Neural cell (in vitro differentiated cells): ENCODE data around the gene MAMSTR. TPM values are rescaled to one million over a fixed set of nuclear protein-coding genes. Genes with fewer than 3 reads are reported as not detected.
"Not testable (repeated sequence)": the region's sequence is repeated elsewhere in the genome, so short reads cannot be mapped to it uniquely, and the experiment has no call there.

Experiments
- H2AFZ ChIP-seq: fragments of 200-600, 300-800 bp; sonication (generic), shearing (Covaris generic); 2 replicates; pipeline ENCODE4 v1.6.0; 2014; ENCODE audit warnings: low read depth, mild to moderate bottlenecking, antibody characterized with exemption, low read length, moderate library complexity
- H3F3A ChIP-seq: fragments of 200-600 bp; shearing (Covaris generic); 2 replicates; pipeline ENCODE4 v1.6.1; 2016; ENCODE audit warnings: mild to moderate bottlenecking, moderate library complexity, mixed read lengths, antibody characterized with exemption, low read length; ENCODE audit not compliant: insufficient read depth, poor library complexity, severe bottlenecking
- H3K27ac ChIP-seq: fragments of 200-600, 300-800 bp; sonication (generic), shearing (Covaris generic); 2 replicates; pipeline ENCODE4 v1.5.1; 2014; ENCODE audit warnings: mild to moderate bottlenecking, low read length, moderate library complexity
- H3K27me3 ChIP-seq: fragments of 300-800, 200-600 bp; sonication (generic), shearing (Covaris generic); 2 replicates; pipeline ENCODE4 v1.6.0; 2014; ENCODE audit warnings: mild to moderate bottlenecking, low read depth, low read length, moderate library complexity; ENCODE audit not compliant: insufficient read depth
- H3K36me3 ChIP-seq: fragments of 300-800, 200-600 bp; sonication (generic), shearing (Covaris generic); 2 replicates; pipeline ENCODE4 v1.5.1; 2014; ENCODE audit warnings: mild to moderate bottlenecking, antibody characterized with exemption, low read length, moderate library complexity; ENCODE audit not compliant: insufficient read depth
- H3K4me2 ChIP-seq: fragments of 300-800, 200-600 bp; sonication (generic), shearing (Covaris generic); 2 replicates; pipeline ENCODE4 v1.6.0; 2014; ENCODE audit warnings: mild to moderate bottlenecking, low read length
- H3K4me3 ChIP-seq: fragments of 300-800, 200-600 bp; sonication (generic), shearing (Covaris generic); 2 replicates; pipeline ENCODE4 v1.5.1; 2014; ENCODE audit warnings: mild to moderate bottlenecking, low read length, moderate library complexity
- H3K79me2 ChIP-seq: fragments of 200-600 bp; shearing (Covaris generic); replicated peaks from 2 replicates; pipeline ENCODE4 v1.6.0; 2014; ENCODE audit warnings: mild to moderate bottlenecking, low read length, moderate library complexity; ENCODE audit not compliant: insufficient read depth
- H3K9ac ChIP-seq: fragments of 300-800, 200-600 bp; sonication (generic), shearing (Covaris generic); 2 replicates; pipeline ENCODE4 v1.6.1; 2016; ENCODE audit warnings: mild to moderate bottlenecking, low read length, mixed read lengths
- H3K9me2 ChIP-seq: fragments of 200-600 bp; shearing (Covaris generic); 2 replicates; pipeline ENCODE4 v1.6.1; 2016; ENCODE audit warnings: mild to moderate bottlenecking, low read length, mixed read lengths; ENCODE audit not compliant: insufficient read depth
- H3K9me3 ChIP-seq: fragments of 200-600, 300-800 bp; sonication (generic), shearing (Covaris generic); 2 replicates; pipeline ENCODE4 v1.6.1; 2016; ENCODE audit warnings: mild to moderate bottlenecking, mixed run types, low read length, moderate library complexity, mixed read lengths
- H4K20me1 ChIP-seq: fragments of 200-600 bp; shearing (Covaris generic); 2 replicates; pipeline ENCODE4 v1.6.1; 2016; ENCODE audit warnings: mild to moderate bottlenecking, mixed run types; ENCODE audit not compliant: insufficient read depth
- EP300 ChIP-seq: fragments of 450-650 bp; conservative IDR thresholded peaks from 2 replicates; pipeline ENCODE4 v1.6.1; 2014; ENCODE audit warnings: antibody characterized with exemption, mild to moderate bottlenecking, moderate library complexity; ENCODE audit not compliant: poor library complexity, severe bottlenecking
- EZH2 ChIP-seq: fragments of 200-600, 300-800 bp; shearing (Covaris generic), sonication (generic); IDR thresholded peaks from 2 replicates; pipeline ENCODE4 v1.6.1; 2014; ENCODE audit warnings: antibody characterized with exemption, low read length, borderline replicate concordance, mild to moderate bottlenecking; ENCODE audit not compliant: insufficient read depth, poor library complexity, severe bottlenecking
- MXI1 ChIP-seq: fragments of 450-650 bp; conservative IDR thresholded peaks from 2 replicates; pipeline ENCODE4 v1.6.1; 2014; ENCODE audit warnings: antibody characterized with exemption, mild to moderate bottlenecking; ENCODE audit not compliant: poor library complexity, severe bottlenecking
- POLR2AphosphoS5 ChIP-seq: IDR thresholded peaks from 2 replicates; pipeline ENCODE4 v1.6.1; 2012
- RAD21 ChIP-seq: fragments of 450-650 bp; conservative IDR thresholded peaks from 2 replicates; pipeline ENCODE4 v1.6.1; 2014; ENCODE audit warnings: antibody characterized with exemption, mild to moderate bottlenecking, moderate library complexity
- SMC3 ChIP-seq: fragments of 450-650 bp; conservative IDR thresholded peaks from 2 replicates; pipeline ENCODE4 v1.6.1; 2014; ENCODE audit warnings: antibody characterized with exemption, mild to moderate bottlenecking, moderate library complexity; ENCODE audit not compliant: poor library complexity
- TAF1 ChIP-seq: IDR thresholded peaks from 2 replicates; pipeline ENCODE4 v1.6.1; 2012; ENCODE audit warnings: low read depth
- polyA plus RNA-seq: library from polyadenylated mRNA; depleted of rRNA; stranded (reverse); fragments of >200 nt; gene quantifications from 2 replicates; pipeline ENCODE4 v1.2.3, GENCODE V29; 2014
- TF ChIP-seq, protein P1 (sequence below): fragments of 450-650 bp; IDR thresholded peaks from 2 replicates; pipeline ENCODE4 v1.5.1; 2014; ENCODE audit warnings: antibody characterized with exemption, mild to moderate bottlenecking, moderate library complexity; ENCODE audit not compliant: poor library complexity, severe bottlenecking
- TF ChIP-seq, protein P2 (sequence below): IDR thresholded peaks from 2 replicates; pipeline ENCODE4 v1.6.1; 2012; ENCODE audit warnings: borderline replicate concordance

MAMSTR gene
- polyA plus RNA-seq, 1 donor from 2014 or later, result 0.36 TPM

DNA sequence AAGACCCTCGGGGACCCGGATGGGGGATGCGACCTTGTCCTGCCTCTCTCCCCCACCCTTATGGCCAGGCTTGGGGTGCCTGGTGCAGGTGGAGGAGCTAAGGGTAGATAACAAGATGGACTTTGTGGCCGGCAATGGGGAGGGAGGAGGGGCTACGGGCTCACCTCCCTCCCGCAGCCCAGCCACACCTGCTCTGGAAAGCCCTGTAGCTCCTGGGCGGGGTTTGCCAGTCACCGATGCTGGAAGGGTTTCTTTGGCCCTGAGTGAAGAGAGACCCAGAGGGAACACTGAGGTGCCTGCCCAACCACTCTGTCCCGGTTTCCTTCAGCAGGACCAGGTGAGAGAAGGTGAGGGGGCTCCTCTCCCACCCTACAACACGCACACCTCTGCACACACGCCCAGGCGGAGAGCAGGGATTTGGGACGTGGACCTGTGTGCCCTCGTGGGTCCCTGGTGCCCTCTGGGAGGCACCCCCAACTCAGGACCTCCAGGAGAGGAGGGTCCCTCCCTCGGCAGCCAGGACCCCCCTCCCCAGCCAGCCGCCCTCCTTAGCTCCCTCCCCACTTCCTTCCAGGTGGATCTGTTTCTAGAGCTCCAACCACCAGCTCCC is 23.7 kb downstream of the MAMSTR start, which contains the start of gene FUT2:
Gene FUT2 (plus strand): TSS at position 229 of the 610 bp plus-strand sequence. CDS start 6,986 bp downstream, outside the sequence.
- no peaks in the 10 kb centered on the region for H4K20me1 ChIP-seq
- no peaks in the 10 kb centered on the region for H3K9me3 ChIP-seq
- H3K27ac ChIP-seq, result no peak within 1 kb of the TSS
- no peaks in the 10 kb centered on the region for H3K9me2 ChIP-seq
- peaks cover 17% of the 10 kb centered on the region for H3K27me3 ChIP-seq
- no peak within 1 kb of the TSS for H2AFZ ChIP-seq
- H3K4me2 ChIP-seq, result no peak within 1 kb of the TSS
- no peak within 1 kb of the TSS for H3K4me3 ChIP-seq
- no peak within 1 kb of the TSS for H3K9ac ChIP-seq
- H3F3A ChIP-seq, result no peaks in the 10 kb centered on the region
- TF ChIP-seq RAD21 (no peak), EZH2 (no peak), MXI1 (no peak), TAF1 (no peak), POLR2AphosphoS5 (no peak), SMC3 (no peak)
- TF ChIP-seq, protein P1, sequence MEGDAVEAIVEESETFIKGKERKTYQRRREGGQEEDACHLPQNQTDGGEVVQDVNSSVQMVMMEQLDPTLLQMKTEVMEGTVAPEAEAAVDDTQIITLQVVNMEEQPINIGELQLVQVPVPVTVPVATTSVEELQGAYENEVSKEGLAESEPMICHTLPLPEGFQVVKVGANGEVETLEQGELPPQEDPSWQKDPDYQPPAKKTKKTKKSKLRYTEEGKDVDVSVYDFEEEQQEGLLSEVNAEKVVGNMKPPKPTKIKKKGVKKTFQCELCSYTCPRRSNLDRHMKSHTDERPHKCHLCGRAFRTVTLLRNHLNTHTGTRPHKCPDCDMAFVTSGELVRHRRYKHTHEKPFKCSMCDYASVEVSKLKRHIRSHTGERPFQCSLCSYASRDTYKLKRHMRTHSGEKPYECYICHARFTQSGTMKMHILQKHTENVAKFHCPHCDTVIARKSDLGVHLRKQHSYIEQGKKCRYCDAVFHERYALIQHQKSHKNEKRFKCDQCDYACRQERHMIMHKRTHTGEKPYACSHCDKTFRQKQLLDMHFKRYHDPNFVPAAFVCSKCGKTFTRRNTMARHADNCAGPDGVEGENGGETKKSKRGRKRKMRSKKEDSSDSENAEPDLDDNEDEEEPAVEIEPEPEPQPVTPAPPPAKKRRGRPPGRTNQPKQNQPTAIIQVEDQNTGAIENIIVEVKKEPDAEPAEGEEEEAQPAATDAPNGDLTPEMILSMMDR, result no peak
- no peaks in the 10 kb centered on the region for H3K36me3 ChIP-seq
- H3K79me2 ChIP-seq, result no peaks in the 10 kb centered on the region

DNA sequence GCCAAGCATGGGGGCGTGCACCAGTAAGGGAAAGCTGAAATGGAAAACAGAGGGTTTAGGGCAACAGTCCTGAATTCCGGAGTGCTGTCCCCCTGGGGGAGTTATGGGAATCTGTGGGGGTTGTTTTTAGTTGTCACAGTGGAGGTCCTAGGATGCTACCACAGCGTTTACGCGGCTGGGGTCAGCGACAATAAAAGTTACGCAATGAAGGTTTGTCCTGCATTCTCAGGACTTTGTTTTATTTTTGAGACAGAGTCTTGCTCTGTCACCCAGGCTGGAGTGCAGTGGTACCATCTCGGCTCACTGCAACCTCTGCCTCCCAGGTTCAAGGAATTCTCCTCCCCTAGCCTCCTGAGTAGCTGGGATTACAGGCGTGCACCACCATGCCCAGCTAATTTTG is 25.9 kb downstream of the MAMSTR start:
- H3K9ac ChIP-seq, H3K27ac ChIP-seq, H3K9me2 ChIP-seq, H3K4me3 ChIP-seq, H3K9me3 ChIP-seq, H4K20me1 ChIP-seq, H3K4me2 ChIP-seq, H3F3A ChIP-seq, H3K36me3 ChIP-seq, H2AFZ ChIP-seq, H3K79me2 ChIP-seq: not testable (repeated sequence)
- H3K27me3 ChIP-seq, result peaks cover 17% of the 10 kb centered on the region

GRCh38 chr19:48689449-48689848 is 30.1 kb downstream of the MAMSTR start:
- Histone ChIP-seq H3K27ac (no peak overlapping the region), H2AFZ (no peak overlapping the region), H4K20me1 (no peaks in the 10 kb centered on the region), H3K4me3 (no peak overlapping the region), H3F3A (no peaks in the 10 kb centered on the region), H3K9me3 (no peaks in the 10 kb centered on the region), H3K9ac (no peak overlapping the region), H3K27me3 (no peaks in the 10 kb centered on the region), H3K4me2 (no peak overlapping the region), H3K36me3 (no peaks in the 10 kb centered on the region), H3K9me2 (no peaks in the 10 kb centered on the region), H3K79me2 (no peaks in the 10 kb centered on the region)
- TF ChIP-seq RAD21, result no peak
- no peak for TF ChIP-seq EP300
- TF ChIP-seq TAF1, result no peak
- TF ChIP-seq EZH2, result no peak
- TF ChIP-seq, protein P2, sequence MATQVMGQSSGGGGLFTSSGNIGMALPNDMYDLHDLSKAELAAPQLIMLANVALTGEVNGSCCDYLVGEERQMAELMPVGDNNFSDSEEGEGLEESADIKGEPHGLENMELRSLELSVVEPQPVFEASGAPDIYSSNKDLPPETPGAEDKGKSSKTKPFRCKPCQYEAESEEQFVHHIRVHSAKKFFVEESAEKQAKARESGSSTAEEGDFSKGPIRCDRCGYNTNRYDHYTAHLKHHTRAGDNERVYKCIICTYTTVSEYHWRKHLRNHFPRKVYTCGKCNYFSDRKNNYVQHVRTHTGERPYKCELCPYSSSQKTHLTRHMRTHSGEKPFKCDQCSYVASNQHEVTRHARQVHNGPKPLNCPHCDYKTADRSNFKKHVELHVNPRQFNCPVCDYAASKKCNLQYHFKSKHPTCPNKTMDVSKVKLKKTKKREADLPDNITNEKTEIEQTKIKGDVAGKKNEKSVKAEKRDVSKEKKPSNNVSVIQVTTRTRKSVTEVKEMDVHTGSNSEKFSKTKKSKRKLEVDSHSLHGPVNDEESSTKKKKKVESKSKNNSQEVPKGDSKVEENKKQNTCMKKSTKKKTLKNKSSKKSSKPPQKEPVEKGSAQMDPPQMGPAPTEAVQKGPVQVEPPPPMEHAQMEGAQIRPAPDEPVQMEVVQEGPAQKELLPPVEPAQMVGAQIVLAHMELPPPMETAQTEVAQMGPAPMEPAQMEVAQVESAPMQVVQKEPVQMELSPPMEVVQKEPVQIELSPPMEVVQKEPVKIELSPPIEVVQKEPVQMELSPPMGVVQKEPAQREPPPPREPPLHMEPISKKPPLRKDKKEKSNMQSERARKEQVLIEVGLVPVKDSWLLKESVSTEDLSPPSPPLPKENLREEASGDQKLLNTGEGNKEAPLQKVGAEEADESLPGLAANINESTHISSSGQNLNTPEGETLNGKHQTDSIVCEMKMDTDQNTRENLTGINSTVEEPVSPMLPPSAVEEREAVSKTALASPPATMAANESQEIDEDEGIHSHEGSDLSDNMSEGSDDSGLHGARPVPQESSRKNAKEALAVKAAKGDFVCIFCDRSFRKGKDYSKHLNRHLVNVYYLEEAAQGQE, result no peak
- TF ChIP-seq, protein P1, result no peak
- TF ChIP-seq MXI1, result no peak
- no peak for TF ChIP-seq SMC3
- TF ChIP-seq POLR2AphosphoS5, result no peak
